HCT116 (cell line): Measurements from ENCODE around the gene TTLL11. TPM values are rescaled to one million over a fixed set of nuclear protein-coding genes. Genes with fewer than 3 reads are reported as not detected.

ENCODE experiments used
- ATAC-seq: fragments of 200-7000 bp; cut with Tn5 transposase; 2 replicates; pipeline ENCODE4 v1.9.1; 2020; ENCODE audit warnings: mild to moderate bottlenecking, moderate library complexity
- BruUV-seq: library from RNA; stranded (reverse); fragments of 400-500 nt; replicated peaks from 2 replicates; lab custom pipeline; 2021; lab: Mats Ljungman, UMichigan
- CTCF ChIA-PET: fragments of 300-600 bp; sonication (Branson Sonifier 250); formaldehyde crosslinking; loops from one replicate; lab custom pipeline; 2021; ENCODE audit warnings: antibody characterized with exemption; lab: Charles Lee
- POLR2A ChIA-PET: fragments of 300-600, 350-600 bp; sonication (Branson Sonifier 250); formaldehyde crosslinking; loops from one replicate; lab custom pipeline; 2021; ENCODE audit warnings: antibody characterized with exemption; lab: Charles Lee
- RAD21 ChIA-PET, 2 experiments: fragments of 300-600 bp; sonication (Branson Sonifier 250); formaldehyde crosslinking; loops; one replicate each; lab custom pipeline; 2023; ENCODE audit warnings: low total read pairs in 2 of 2; ENCODE audit not compliant: uncharacterized antibody in 2 of 2, unreplicated experiment in 2 of 2, low non-redundant PET in 1 of 2; lab: Charles Lee
- DNase-seq: peaks from one replicate; pipeline ENCODE4 v3.0.0-alpha.2; 2010; ENCODE audit warnings: low read depth, low spot score
- H2AFZ ChIP-seq: fragments of 200-600 bp; shearing (Covaris generic), sonication (generic); 2 replicates; pipeline ENCODE4 v1.6.1; 2017; ENCODE audit warnings: low read depth, mixed run types, mixed read lengths, antibody characterized with exemption, low read length; ENCODE audit not compliant: poor library complexity, severe bottlenecking
- H3K27ac ChIP-seq: 2 replicates; pipeline ENCODE4 v1.5.1; 2012; ENCODE audit warnings: low read depth, low read length
- H3K27me3 ChIP-seq: fragments of 200-600 bp; sonication (generic); 2 replicates; pipeline ENCODE4 v1.6.1; 2016; ENCODE audit warnings: mixed run types, low read length, mixed read lengths; ENCODE audit not compliant: insufficient read depth
- H3K36me3 ChIP-seq, 2 experiments: fragments of 200-500 bp in 1 of 2; fragments of 200-600 bp in 1 of 2; sonication (Bioruptor generic) in 1 of 2; sonication (generic) in 1 of 2; 2 replicates each; pipeline versions ENCODE4 v1.5.1 to v1.6.1; 2014 to 2016; ENCODE audit warnings: low read length in 2 of 2, inconsistent platforms in 1 of 2, mixed read lengths in 1 of 2, mixed run types in 1 of 2; ENCODE audit not compliant: insufficient read depth in 2 of 2, control insufficient read depth in 1 of 2
- H3K4me1 ChIP-seq, 2 experiments: fragments of 200-600 bp in 1 of 2; sonication (generic) in 1 of 2; 2 replicates each; pipeline versions ENCODE4 v1.5.1 to v1.6.1; 2012 to 2017; ENCODE audit warnings: low read length in 2 of 2, inconsistent platforms in 1 of 2, mild to moderate bottlenecking in 1 of 2, mixed read lengths in 1 of 2, mixed run types in 1 of 2, moderate library complexity in 1 of 2; ENCODE audit not compliant: insufficient read depth in 2 of 2, control insufficient read depth in 1 of 2
- H3K4me2 ChIP-seq: fragments of 200-600 bp; sonication (generic); 2 replicates; pipeline ENCODE4 v1.6.1; 2017; ENCODE audit warnings: mixed run types, low read length, mixed read lengths
- H3K4me3 ChIP-seq, 2 experiments: fragments of 200-600 bp in 1 of 2; sonication (generic) in 1 of 2; replicated peaks in 1 of 2; 2 replicates each; pipeline ENCODE4 v1.5.1; 2011 to 2016; ENCODE audit warnings: low read length in 2 of 2, control low read depth in 1 of 2, low read depth in 1 of 2, mild to moderate bottlenecking in 1 of 2, mixed read lengths in 1 of 2, mixed run types in 1 of 2
- H3K79me2 ChIP-seq: fragments of 200-600 bp; sonication (generic); 2 replicates; pipeline ENCODE4 v1.6.1; 2017; ENCODE audit warnings: mild to moderate bottlenecking, mixed run types, low read length, moderate library complexity, mixed read lengths; ENCODE audit not compliant: insufficient read depth
- H3K9ac ChIP-seq: fragments of 200-600 bp; sonication (generic); 2 replicates; pipeline ENCODE4 v1.6.1; 2016; ENCODE audit warnings: low read length, mixed read lengths
- H3K9me2 ChIP-seq: fragments of 200-600 bp; sonication (generic), shearing (Covaris generic); 2 replicates; pipeline ENCODE4 v1.6.1; 2017; ENCODE audit warnings: mixed run types, mild to moderate bottlenecking, moderate library complexity; ENCODE audit not compliant: insufficient read depth
- H3K9me3 ChIP-seq, 2 experiments: fragments of 200-500 bp in 1 of 2; fragments of 200-600 bp in 1 of 2; sonication (Bioruptor generic) in 1 of 2; sonication (generic) in 1 of 2; 2 replicates each; pipeline ENCODE4 v1.6.1; 2014 to 2017; ENCODE audit warnings: low read length in 2 of 2, mixed read lengths in 2 of 2, inconsistent platforms in 1 of 2, low read depth in 1 of 2, mild to moderate bottlenecking in 1 of 2, mixed run types in 1 of 2, moderate library complexity in 1 of 2; ENCODE audit not compliant: control insufficient read depth in 1 of 2, insufficient read depth in 1 of 2
- H4K20me1 ChIP-seq: fragments of 200-600 bp; sonication (generic), shearing (Covaris generic); 2 replicates; pipeline ENCODE4 v1.6.1; 2017; ENCODE audit warnings: mixed run types, mild to moderate bottlenecking, moderate library complexity; ENCODE audit not compliant: insufficient read depth
- CBX3 ChIP-seq: IDR thresholded peaks from 2 replicates; pipeline ENCODE4 v1.6.1; 2012; ENCODE audit warnings: low read depth
- CEBPB ChIP-seq: IDR thresholded peaks from 2 replicates; pipeline ENCODE4 v1.6.1; 2012; ENCODE audit warnings: low read depth
- EGR1 ChIP-seq: IDR thresholded peaks from 2 replicates; pipeline ENCODE4 v1.6.1; 2012; ENCODE audit warnings: low read depth
- ELF1 ChIP-seq: IDR thresholded peaks from 2 replicates; pipeline ENCODE4 v1.6.1; 2012; ENCODE audit warnings: low read depth, borderline replicate concordance
- EZH2 ChIP-seq: fragments of 200-600 bp; sonication (generic); IDR thresholded peaks from 2 replicates; pipeline ENCODE4 v1.6.1; 2017; ENCODE audit warnings: antibody characterized with exemption, mixed run types
- EZH2phosphoT487 ChIP-seq: fragments of 200-600 bp; IDR thresholded peaks from 2 replicates; pipeline ENCODE4 v1.6.1; 2018; ENCODE audit warnings: antibody characterized with exemption, borderline replicate concordance
- FOSL1 ChIP-seq: IDR thresholded peaks from 2 replicates; pipeline ENCODE4 v1.6.1; 2012; ENCODE audit warnings: low read depth
- JUND ChIP-seq: IDR thresholded peaks from 2 replicates; pipeline ENCODE4 v1.6.1; 2012
- POLR2AphosphoS5 ChIP-seq: IDR thresholded peaks from 2 replicates; pipeline ENCODE4 v1.6.1; 2011; ENCODE audit warnings: mild to moderate bottlenecking, low read depth, low read length, moderate library complexity
- RAD21 ChIP-seq: IDR thresholded peaks from 2 replicates; pipeline ENCODE4 v1.6.1; 2012; ENCODE audit warnings: low read depth, mild to moderate bottlenecking
- SIN3A ChIP-seq: IDR thresholded peaks from 2 replicates; pipeline ENCODE4 v1.6.1; 2012; ENCODE audit warnings: low read depth
- SP1 ChIP-seq: IDR thresholded peaks from 2 replicates; pipeline ENCODE4 v1.6.1; 2012; ENCODE audit warnings: low read depth
- SRF ChIP-seq: IDR thresholded peaks from 2 replicates; pipeline ENCODE4 v1.6.1; 2012; ENCODE audit warnings: low read depth
- YY1 ChIP-seq: IDR thresholded peaks from 2 replicates; pipeline ENCODE4 v1.6.1; 2011; ENCODE audit warnings: low read length, low read depth, moderate library complexity, mild to moderate bottlenecking; ENCODE audit not compliant: insufficient replicate concordance; ENCODE audit errors: extremely low read depth
- ZFX ChIP-seq: fragments of 450-650 bp; IDR thresholded peaks from 2 replicates; pipeline ENCODE4 v1.6.1; 2017
- intact Hi-C: fragments of 100-400 bp; cut with micrococcal nuclease; formaldehyde crosslinking; loops from 2 replicates; pipeline ENCODE4 v1.10.0; 2022
- total RNA-seq: library from RNA; stranded (reverse); gene quantifications from one replicate; pipeline ENCODE4 v1.2.1, GENCODE V29; 2021; ENCODE audit not compliant: unreplicated experiment
- TF ChIP-seq, protein P1 (sequence below), 3 experiments: fragments of 200-600 bp in 1 of 3; sonication (generic) in 1 of 3; IDR thresholded peaks in 2 of 3; conservative IDR thresholded peaks in 1 of 3; 2 replicates each; pipeline ENCODE4 v1.5.1; 2012 to 2017; ENCODE audit warnings: low read depth in 2 of 3, low read length in 2 of 3, antibody characterized with exemption in 1 of 3, borderline replicate concordance in 1 of 3, control low read depth in 1 of 3, mild to moderate bottlenecking in 1 of 3, mixed read lengths in 1 of 3, mixed run types in 1 of 3, moderate library complexity in 1 of 3; ENCODE audit not compliant: insufficient read depth in 1 of 3
- TF ChIP-seq, protein P2 (sequence below): IDR thresholded peaks from 2 replicates; pipeline ENCODE4 v1.6.1; 2012; ENCODE audit warnings: low read depth
- TF ChIP-seq, protein P3 (sequence below): IDR thresholded peaks from 2 replicates; pipeline ENCODE4 v1.6.1; 2011; ENCODE audit warnings: mild to moderate bottlenecking, low read length, moderate library complexity; ENCODE audit not compliant: insufficient replicate concordance; ENCODE audit errors: extremely low read depth
- TF ChIP-seq, protein P4 (sequence below): IDR thresholded peaks from 2 replicates; pipeline ENCODE4 v1.6.1; 2012

TTLL11 gene
- total RNA-seq, 1 experiment from 2014 or later = 2.2 TPM

DNA sequence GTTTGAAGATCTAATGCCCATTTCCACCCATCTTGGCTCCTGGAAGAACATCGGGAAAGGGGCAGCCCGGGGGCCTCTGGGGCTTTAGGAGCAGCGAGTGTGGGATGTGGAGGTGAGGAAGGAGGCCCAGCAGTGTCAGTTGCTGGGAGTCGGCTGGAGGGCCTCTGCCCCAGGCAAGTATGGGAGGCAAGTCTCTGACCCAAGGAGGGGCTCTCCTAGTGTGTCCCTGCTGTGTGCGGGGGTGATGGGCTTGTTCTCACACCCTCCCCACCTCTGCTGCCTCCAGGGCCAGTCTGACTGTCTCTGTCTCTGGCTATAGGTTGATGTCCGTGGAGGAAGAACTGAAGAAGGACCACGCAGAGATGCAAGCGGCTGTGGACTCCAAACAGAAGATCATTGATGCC, 312.0 kb downstream of the TTLL11 start:
- Histone ChIP-seq H3K4me2 (no peak overlapping the region), H3K27me3 (no peaks in the 10 kb centered on the region), H3K9me3 (no peaks in the 10 kb centered on the region), H3K4me3 (no peak overlapping the region), H3K79me2 (no peaks in the 10 kb centered on the region), H2AFZ (no peak overlapping the region), H3K36me3 (no peaks in the 10 kb centered on the region; a peak in 2 of 4 replicates), H3K4me1 (no peaks in the 10 kb centered on the region), H3K9ac (no peak overlapping the region), H3K9me2 (no peaks in the 10 kb centered on the region), H4K20me1 (no peaks in the 10 kb centered on the region), H3K27ac (no peak overlapping the region)
- no peak for TF ChIP-seq RAD21
- no peak for TF ChIP-seq SP1
- no peak for TF ChIP-seq EGR1
- TF ChIP-seq ZFX = no peak
- TF ChIP-seq, protein P1, sequence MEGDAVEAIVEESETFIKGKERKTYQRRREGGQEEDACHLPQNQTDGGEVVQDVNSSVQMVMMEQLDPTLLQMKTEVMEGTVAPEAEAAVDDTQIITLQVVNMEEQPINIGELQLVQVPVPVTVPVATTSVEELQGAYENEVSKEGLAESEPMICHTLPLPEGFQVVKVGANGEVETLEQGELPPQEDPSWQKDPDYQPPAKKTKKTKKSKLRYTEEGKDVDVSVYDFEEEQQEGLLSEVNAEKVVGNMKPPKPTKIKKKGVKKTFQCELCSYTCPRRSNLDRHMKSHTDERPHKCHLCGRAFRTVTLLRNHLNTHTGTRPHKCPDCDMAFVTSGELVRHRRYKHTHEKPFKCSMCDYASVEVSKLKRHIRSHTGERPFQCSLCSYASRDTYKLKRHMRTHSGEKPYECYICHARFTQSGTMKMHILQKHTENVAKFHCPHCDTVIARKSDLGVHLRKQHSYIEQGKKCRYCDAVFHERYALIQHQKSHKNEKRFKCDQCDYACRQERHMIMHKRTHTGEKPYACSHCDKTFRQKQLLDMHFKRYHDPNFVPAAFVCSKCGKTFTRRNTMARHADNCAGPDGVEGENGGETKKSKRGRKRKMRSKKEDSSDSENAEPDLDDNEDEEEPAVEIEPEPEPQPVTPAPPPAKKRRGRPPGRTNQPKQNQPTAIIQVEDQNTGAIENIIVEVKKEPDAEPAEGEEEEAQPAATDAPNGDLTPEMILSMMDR (IDR thresholded peaks at IDR 0.05 in 2 of 3, conservative IDR thresholded peaks at IDR 0.05 in 1 of 3; ENCODE audit: borderline replicate concordance in 1 of 3, insufficient read depth in 1 of 3, low read depth in 2 of 3, low read length in 2 of 3) = no peak
- TF ChIP-seq SRF = no peak
- TF ChIP-seq, protein P2, sequence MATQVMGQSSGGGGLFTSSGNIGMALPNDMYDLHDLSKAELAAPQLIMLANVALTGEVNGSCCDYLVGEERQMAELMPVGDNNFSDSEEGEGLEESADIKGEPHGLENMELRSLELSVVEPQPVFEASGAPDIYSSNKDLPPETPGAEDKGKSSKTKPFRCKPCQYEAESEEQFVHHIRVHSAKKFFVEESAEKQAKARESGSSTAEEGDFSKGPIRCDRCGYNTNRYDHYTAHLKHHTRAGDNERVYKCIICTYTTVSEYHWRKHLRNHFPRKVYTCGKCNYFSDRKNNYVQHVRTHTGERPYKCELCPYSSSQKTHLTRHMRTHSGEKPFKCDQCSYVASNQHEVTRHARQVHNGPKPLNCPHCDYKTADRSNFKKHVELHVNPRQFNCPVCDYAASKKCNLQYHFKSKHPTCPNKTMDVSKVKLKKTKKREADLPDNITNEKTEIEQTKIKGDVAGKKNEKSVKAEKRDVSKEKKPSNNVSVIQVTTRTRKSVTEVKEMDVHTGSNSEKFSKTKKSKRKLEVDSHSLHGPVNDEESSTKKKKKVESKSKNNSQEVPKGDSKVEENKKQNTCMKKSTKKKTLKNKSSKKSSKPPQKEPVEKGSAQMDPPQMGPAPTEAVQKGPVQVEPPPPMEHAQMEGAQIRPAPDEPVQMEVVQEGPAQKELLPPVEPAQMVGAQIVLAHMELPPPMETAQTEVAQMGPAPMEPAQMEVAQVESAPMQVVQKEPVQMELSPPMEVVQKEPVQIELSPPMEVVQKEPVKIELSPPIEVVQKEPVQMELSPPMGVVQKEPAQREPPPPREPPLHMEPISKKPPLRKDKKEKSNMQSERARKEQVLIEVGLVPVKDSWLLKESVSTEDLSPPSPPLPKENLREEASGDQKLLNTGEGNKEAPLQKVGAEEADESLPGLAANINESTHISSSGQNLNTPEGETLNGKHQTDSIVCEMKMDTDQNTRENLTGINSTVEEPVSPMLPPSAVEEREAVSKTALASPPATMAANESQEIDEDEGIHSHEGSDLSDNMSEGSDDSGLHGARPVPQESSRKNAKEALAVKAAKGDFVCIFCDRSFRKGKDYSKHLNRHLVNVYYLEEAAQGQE = no peak
- TF ChIP-seq YY1 = no peak
- no peak for TF ChIP-seq CEBPB
- TF ChIP-seq EZH2 = no peak
- no peak for TF ChIP-seq EZH2phosphoT487
- no peak for TF ChIP-seq SIN3A
- TF ChIP-seq ELF1 = no peak
- no peak for TF ChIP-seq POLR2AphosphoS5
- TF ChIP-seq, protein P3, sequence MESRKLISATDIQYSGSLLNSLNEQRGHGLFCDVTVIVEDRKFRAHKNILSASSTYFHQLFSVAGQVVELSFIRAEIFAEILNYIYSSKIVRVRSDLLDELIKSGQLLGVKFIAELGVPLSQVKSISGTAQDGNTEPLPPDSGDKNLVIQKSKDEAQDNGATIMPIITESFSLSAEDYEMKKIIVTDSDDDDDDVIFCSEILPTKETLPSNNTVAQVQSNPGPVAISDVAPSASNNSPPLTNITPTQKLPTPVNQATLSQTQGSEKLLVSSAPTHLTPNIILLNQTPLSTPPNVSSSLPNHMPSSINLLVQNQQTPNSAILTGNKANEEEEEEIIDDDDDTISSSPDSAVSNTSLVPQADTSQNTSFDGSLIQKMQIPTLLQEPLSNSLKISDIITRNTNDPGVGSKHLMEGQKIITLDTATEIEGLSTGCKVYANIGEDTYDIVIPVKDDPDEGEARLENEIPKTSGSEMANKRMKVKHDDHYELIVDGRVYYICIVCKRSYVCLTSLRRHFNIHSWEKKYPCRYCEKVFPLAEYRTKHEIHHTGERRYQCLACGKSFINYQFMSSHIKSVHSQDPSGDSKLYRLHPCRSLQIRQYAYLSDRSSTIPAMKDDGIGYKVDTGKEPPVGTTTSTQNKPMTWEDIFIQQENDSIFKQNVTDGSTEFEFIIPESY = no peak
- TF ChIP-seq, protein P4, sequence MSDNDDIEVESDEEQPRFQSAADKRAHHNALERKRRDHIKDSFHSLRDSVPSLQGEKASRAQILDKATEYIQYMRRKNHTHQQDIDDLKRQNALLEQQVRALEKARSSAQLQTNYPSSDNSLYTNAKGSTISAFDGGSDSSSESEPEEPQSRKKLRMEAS = no peak
- no peak for TF ChIP-seq JUND
- TF ChIP-seq CBX3 = no peak
- no peak for TF ChIP-seq FOSL1
- intact Hi-C loops = no loop called here
- ChIA-PET CTCF (no interaction called here), RAD21 (no interaction called here), POLR2A (no interaction called here)
- BruUV-seq = no TSS peak
- DNase-seq (no peak), ATAC-seq (no peak)
